HG03354 (cell line): ENCODE results near the gene PPM1A.
A peak's percentile ranks its signal among the peaks of the same experiment; 100 is the strongest.

Experiments
- ATAC-seq: cut with Tn5 transposase; IDR thresholded peaks from one replicate; pipeline ENCODE4 v1.9.1; 2021; ENCODE audit warnings: mild to moderate bottlenecking; ENCODE audit not compliant: unreplicated experiment, poor library complexity, severe bottlenecking

The PPM1A gene

GRCh38 chr14:60248697-60249318 is at the start of gene PPM1A:
TSS of gene PPM1A (plus strand) at chr14:60249221. CDS start at chr14:60282704, 33,483 bp downstream.
- ATAC-seq: peak; percentile 75

GRCh38 chr14:60199321-60199720 is 49.7 kb upstream of the PPM1A start:
- ATAC-seq: no peak

GRCh38 chr14:60204104-60204842 is 44.7 kb upstream of the PPM1A start:
- ATAC-seq: peak; percentile 91

GRCh38 chr14:60204843-60205774 is 43.9 kb upstream of the PPM1A start:
- peak; percentile 53 for ATAC-seq

- no peak for ATAC-seq
Observed at GRCh38 chr14:60206249-60206670, 42.8 kb upstream of the PPM1A start.

- peak; percentile 28 for ATAC-seq
Observed at GRCh38 chr14:60206837-60207533, 42.0 kb upstream of the PPM1A start.

GRCh38 chr14:60210703-60211102 is 38.3 kb upstream of the PPM1A start:
- ATAC-seq: no peak

GRCh38 chr14:60211153-60211552 is 37.9 kb upstream of the PPM1A start:
- no peak for ATAC-seq

GRCh38 chr14:60212503-60213371 is 36.3 kb upstream of the PPM1A start:
- peak; percentile 95 for ATAC-seq

- no peak for ATAC-seq
Observed at GRCh38 chr14:60214003-60214402, 35.0 kb upstream of the PPM1A start.

- ATAC-seq: no peak
Observed at GRCh38 chr14:60214415-60215126, 34.5 kb upstream of the PPM1A start.

GRCh38 chr14:60215127-60215444 is 33.9 kb upstream of the PPM1A start:
- ATAC-seq: no peak

- ATAC-seq: no peak
Observed at GRCh38 chr14:60215520-60216420, 33.3 kb upstream of the PPM1A start.

- no peak for ATAC-seq
Observed at GRCh38 chr14:60217713-60218112, 31.3 kb upstream of the PPM1A start.

- ATAC-seq: peak; percentile 66
Observed at GRCh38 chr14:60220084-60220483, 28.9 kb upstream of the PPM1A start.

GRCh38 chr14:60220917-60221316 is 28.1 kb upstream of the PPM1A start:
- no peak for ATAC-seq

GRCh38 chr14:60221457-60221856 is 27.6 kb upstream of the PPM1A start:
- ATAC-seq: no peak
